ENCODE data around the gene GET3.

- TF ChIP-seq CTCF (IDR thresholded peaks at IDR 0.05 in 4 of 5, conservative IDR thresholded peaks at IDR 0.05 in 1 of 5) (no peak), POLR2A (IDR thresholded peaks at IDR 0.05) (peak; percentile 10 to 60)
Observed at GRCh38 chr19:12774588-12775555, 37.6 kb downstream of the GET3 start, which contains the start of gene HOOK2.
